Activated T-cell treated with anti-CD3 and anti-CD28 coated beads for 1 hour (primary cell): ENCODE data around the gene PSMB11.
"Not testable (repeated sequence)": the region's sequence is repeated elsewhere in the genome, so short reads cannot be mapped to it uniquely, and the experiment has no call there.

Experiments used
- DNase-seq: peaks from one replicate; pipeline ENCODE4 v3.0.0-alpha.2; 2020; ENCODE audit warnings: low read depth

PSMB11 gene

GRCh38 chr14:23042162-23042965 lies at the start of gene PSMB11:
Gene PSMB11, plus strand, starts transcription at chr14:23042212. Its CDS starts 14 bp downstream, at chr14:23042226.
- DNase-seq, result no peak

- DNase-seq, result no peak
Measured at GRCh38 chr14:22993517-22993916, 48.5 kb upstream of the PSMB11 start.

GRCh38 chr14:22994762-22995275 lies 47.2 kb upstream of the PSMB11 start:
- DNase-seq, result no peak

- no peak for DNase-seq
Measured at GRCh38 chr14:22995889-22996625, 46.0 kb upstream of the PSMB11 start.

- no peak for DNase-seq
Measured at GRCh38 chr14:22996768-22997654, 45.0 kb upstream of the PSMB11 start.

- DNase-seq, result no peak
Measured at GRCh38 chr14:22997676-22998323, 44.2 kb upstream of the PSMB11 start.

- DNase-seq, result no peak
Measured at GRCh38 chr14:22998329-22999012, 43.5 kb upstream of the PSMB11 start.

GRCh38 chr14:23000860-23001259 lies 41.2 kb upstream of the PSMB11 start:
- DNase-seq, result no peak

GRCh38 chr14:23002592-23002991 lies 39.4 kb upstream of the PSMB11 start:
- no peak for DNase-seq

GRCh38 chr14:23004274-23004673 lies 37.7 kb upstream of the PSMB11 start:
- not testable (repeated sequence) for DNase-seq

- no peak for DNase-seq
Measured at GRCh38 chr14:23005451-23006187, 36.4 kb upstream of the PSMB11 start.

- no peak for DNase-seq
Measured at GRCh38 chr14:23006188-23006534, 35.9 kb upstream of the PSMB11 start.

GRCh38 chr14:23006544-23007419 lies 35.2 kb upstream of the PSMB11 start:
- peak; percentile 92 for DNase-seq

GRCh38 chr14:23008831-23009230 lies 33.2 kb upstream of the PSMB11 start:
- no peak for DNase-seq

- DNase-seq, result no peak
Measured at GRCh38 chr14:23009483-23009938, 32.5 kb upstream of the PSMB11 start.

GRCh38 chr14:23009939-23010726 lies 31.9 kb upstream of the PSMB11 start, which contains the start of gene C14orf93:
Gene C14orf93, minus strand, starts transcription at chr14:23010143. Its CDS starts 11,120 bp downstream, at chr14:22999023.
- peak; percentile 72 for DNase-seq

- DNase-seq, result no peak
Measured at GRCh38 chr14:23013054-23013748, 28.8 kb upstream of the PSMB11 start.

- not testable (repeated sequence) for DNase-seq
Measured at GRCh38 chr14:23013749-23014054, 28.3 kb upstream of the PSMB11 start.
